GM21381 (cell line): ENCODE measurements around the gene RPL3.

Source experiments
- ATAC-seq: cut with Tn5 transposase; IDR thresholded peaks from one replicate; pipeline ENCODE4 v1.9.1; 2021; ENCODE audit warnings: mild to moderate bottlenecking, moderate library complexity; ENCODE audit not compliant: unreplicated experiment

RPL3 gene

GRCh38 chr22:39265143-39265886 lies 54.1 kb downstream of the RPL3 start:
- ATAC-seq = no peak

GRCh38 chr22:39264349-39265038 lies 54.9 kb downstream of the RPL3 start:
- no peak for ATAC-seq

GRCh38 chr22:39263626-39264348 lies 55.6 kb downstream of the RPL3 start:
- ATAC-seq = no peak
